Neural cell (in vitro differentiated cells): ENCODE results near the gene KYNU. TPM values are rescaled to one million over a fixed set of nuclear protein-coding genes. Genes with fewer than 3 reads are reported as not detected.

Experiments
- H2AFZ ChIP-seq: fragments of 200-600, 300-800 bp; sonication (generic), shearing (Covaris generic); 2 replicates; pipeline ENCODE4 v1.6.0; 2014; ENCODE audit warnings: low read depth, mild to moderate bottlenecking, antibody characterized with exemption, low read length, moderate library complexity
- H3F3A ChIP-seq: fragments of 200-600 bp; shearing (Covaris generic); 2 replicates; pipeline ENCODE4 v1.6.1; 2016; ENCODE audit warnings: mild to moderate bottlenecking, moderate library complexity, mixed read lengths, antibody characterized with exemption, low read length; ENCODE audit not compliant: insufficient read depth, poor library complexity, severe bottlenecking
- H3K27ac ChIP-seq: fragments of 200-600, 300-800 bp; sonication (generic), shearing (Covaris generic); 2 replicates; pipeline ENCODE4 v1.5.1; 2014; ENCODE audit warnings: mild to moderate bottlenecking, low read length, moderate library complexity
- H3K27me3 ChIP-seq: fragments of 300-800, 200-600 bp; sonication (generic), shearing (Covaris generic); 2 replicates; pipeline ENCODE4 v1.6.0; 2014; ENCODE audit warnings: mild to moderate bottlenecking, low read depth, low read length, moderate library complexity; ENCODE audit not compliant: insufficient read depth
- H3K36me3 ChIP-seq: fragments of 300-800, 200-600 bp; sonication (generic), shearing (Covaris generic); 2 replicates; pipeline ENCODE4 v1.5.1; 2014; ENCODE audit warnings: mild to moderate bottlenecking, antibody characterized with exemption, low read length, moderate library complexity; ENCODE audit not compliant: insufficient read depth
- H3K4me2 ChIP-seq: fragments of 300-800, 200-600 bp; sonication (generic), shearing (Covaris generic); 2 replicates; pipeline ENCODE4 v1.6.0; 2014; ENCODE audit warnings: mild to moderate bottlenecking, low read length
- H3K4me3 ChIP-seq: fragments of 300-800, 200-600 bp; sonication (generic), shearing (Covaris generic); 2 replicates; pipeline ENCODE4 v1.5.1; 2014; ENCODE audit warnings: mild to moderate bottlenecking, low read length, moderate library complexity
- H3K79me2 ChIP-seq: fragments of 200-600 bp; shearing (Covaris generic); replicated peaks from 2 replicates; pipeline ENCODE4 v1.6.0; 2014; ENCODE audit warnings: mild to moderate bottlenecking, low read length, moderate library complexity; ENCODE audit not compliant: insufficient read depth
- H3K9ac ChIP-seq: fragments of 300-800, 200-600 bp; sonication (generic), shearing (Covaris generic); 2 replicates; pipeline ENCODE4 v1.6.1; 2016; ENCODE audit warnings: mild to moderate bottlenecking, low read length, mixed read lengths
- H3K9me2 ChIP-seq: fragments of 200-600 bp; shearing (Covaris generic); 2 replicates; pipeline ENCODE4 v1.6.1; 2016; ENCODE audit warnings: mild to moderate bottlenecking, low read length, mixed read lengths; ENCODE audit not compliant: insufficient read depth
- H3K9me3 ChIP-seq: fragments of 200-600, 300-800 bp; sonication (generic), shearing (Covaris generic); 2 replicates; pipeline ENCODE4 v1.6.1; 2016; ENCODE audit warnings: mild to moderate bottlenecking, mixed run types, low read length, moderate library complexity, mixed read lengths
- H4K20me1 ChIP-seq: fragments of 200-600 bp; shearing (Covaris generic); 2 replicates; pipeline ENCODE4 v1.6.1; 2016; ENCODE audit warnings: mild to moderate bottlenecking, mixed run types; ENCODE audit not compliant: insufficient read depth
- EP300 ChIP-seq: fragments of 450-650 bp; conservative IDR thresholded peaks from 2 replicates; pipeline ENCODE4 v1.6.1; 2014; ENCODE audit warnings: antibody characterized with exemption, mild to moderate bottlenecking, moderate library complexity; ENCODE audit not compliant: poor library complexity, severe bottlenecking
- EZH2 ChIP-seq: fragments of 200-600, 300-800 bp; shearing (Covaris generic), sonication (generic); IDR thresholded peaks from 2 replicates; pipeline ENCODE4 v1.6.1; 2014; ENCODE audit warnings: antibody characterized with exemption, low read length, borderline replicate concordance, mild to moderate bottlenecking; ENCODE audit not compliant: insufficient read depth, poor library complexity, severe bottlenecking
- MXI1 ChIP-seq: fragments of 450-650 bp; conservative IDR thresholded peaks from 2 replicates; pipeline ENCODE4 v1.6.1; 2014; ENCODE audit warnings: antibody characterized with exemption, mild to moderate bottlenecking; ENCODE audit not compliant: poor library complexity, severe bottlenecking
- POLR2AphosphoS5 ChIP-seq: IDR thresholded peaks from 2 replicates; pipeline ENCODE4 v1.6.1; 2012
- RAD21 ChIP-seq: fragments of 450-650 bp; conservative IDR thresholded peaks from 2 replicates; pipeline ENCODE4 v1.6.1; 2014; ENCODE audit warnings: antibody characterized with exemption, mild to moderate bottlenecking, moderate library complexity
- SMC3 ChIP-seq: fragments of 450-650 bp; conservative IDR thresholded peaks from 2 replicates; pipeline ENCODE4 v1.6.1; 2014; ENCODE audit warnings: antibody characterized with exemption, mild to moderate bottlenecking, moderate library complexity; ENCODE audit not compliant: poor library complexity
- TAF1 ChIP-seq: IDR thresholded peaks from 2 replicates; pipeline ENCODE4 v1.6.1; 2012; ENCODE audit warnings: low read depth
- polyA plus RNA-seq: library from polyadenylated mRNA; depleted of rRNA; stranded (reverse); fragments of >200 nt; gene quantifications from 2 replicates; pipeline ENCODE4 v1.2.3, GENCODE V29; 2014
- TF ChIP-seq, protein P1 (sequence below): IDR thresholded peaks from 2 replicates; pipeline ENCODE4 v1.6.1; 2012; ENCODE audit warnings: borderline replicate concordance
- TF ChIP-seq, protein P2 (sequence below): fragments of 450-650 bp; IDR thresholded peaks from 2 replicates; pipeline ENCODE4 v1.5.1; 2014; ENCODE audit warnings: antibody characterized with exemption, mild to moderate bottlenecking, moderate library complexity; ENCODE audit not compliant: poor library complexity, severe bottlenecking

KYNU gene
- polyA plus RNA-seq, 1 donor from 2014 or later, result 0.25 TPM

DNA sequence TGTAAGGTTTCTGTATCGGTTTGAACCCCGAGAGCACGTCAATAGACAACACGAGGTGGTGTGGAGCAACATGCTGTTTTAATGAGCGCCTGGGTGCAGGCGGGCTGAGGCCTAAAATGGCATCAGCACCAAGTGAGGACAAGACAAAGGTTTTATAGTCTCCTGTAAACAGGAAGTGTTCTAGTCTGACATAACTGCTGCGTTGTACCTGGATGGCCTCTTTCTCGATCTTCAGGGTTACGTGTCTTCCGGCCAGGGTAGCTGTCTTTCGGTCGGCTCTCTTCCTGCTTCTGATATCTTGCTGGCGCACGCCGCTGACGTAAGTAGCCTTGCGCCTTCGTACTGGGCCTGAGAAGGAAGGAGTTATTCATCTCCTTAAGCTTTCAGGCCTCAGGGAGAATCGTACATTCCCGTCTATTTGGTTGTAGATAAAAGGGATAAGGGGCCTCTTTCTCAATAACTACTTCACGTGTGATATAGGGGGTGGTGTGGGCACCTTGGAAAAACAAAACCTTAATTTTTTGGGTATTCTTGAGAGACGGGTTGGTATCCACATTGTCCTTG lies 53.5 kb downstream of the KYNU start:
- no peak overlapping the region for H3K4me2 ChIP-seq
- no peaks in the 10 kb centered on the region for H3K79me2 ChIP-seq
- H2AFZ ChIP-seq, result no peak overlapping the region
- H3K4me3 ChIP-seq, result no peak overlapping the region
- H3K27me3 ChIP-seq, result no peaks in the 10 kb centered on the region
- no peak overlapping the region for H3K9ac ChIP-seq
- no peaks in the 10 kb centered on the region for H3K36me3 ChIP-seq
- no peaks in the 10 kb centered on the region for H3K9me2 ChIP-seq
- no peak overlapping the region for H3K27ac ChIP-seq
- H4K20me1 ChIP-seq, result no peaks in the 10 kb centered on the region
- TF ChIP-seq, protein P1, sequence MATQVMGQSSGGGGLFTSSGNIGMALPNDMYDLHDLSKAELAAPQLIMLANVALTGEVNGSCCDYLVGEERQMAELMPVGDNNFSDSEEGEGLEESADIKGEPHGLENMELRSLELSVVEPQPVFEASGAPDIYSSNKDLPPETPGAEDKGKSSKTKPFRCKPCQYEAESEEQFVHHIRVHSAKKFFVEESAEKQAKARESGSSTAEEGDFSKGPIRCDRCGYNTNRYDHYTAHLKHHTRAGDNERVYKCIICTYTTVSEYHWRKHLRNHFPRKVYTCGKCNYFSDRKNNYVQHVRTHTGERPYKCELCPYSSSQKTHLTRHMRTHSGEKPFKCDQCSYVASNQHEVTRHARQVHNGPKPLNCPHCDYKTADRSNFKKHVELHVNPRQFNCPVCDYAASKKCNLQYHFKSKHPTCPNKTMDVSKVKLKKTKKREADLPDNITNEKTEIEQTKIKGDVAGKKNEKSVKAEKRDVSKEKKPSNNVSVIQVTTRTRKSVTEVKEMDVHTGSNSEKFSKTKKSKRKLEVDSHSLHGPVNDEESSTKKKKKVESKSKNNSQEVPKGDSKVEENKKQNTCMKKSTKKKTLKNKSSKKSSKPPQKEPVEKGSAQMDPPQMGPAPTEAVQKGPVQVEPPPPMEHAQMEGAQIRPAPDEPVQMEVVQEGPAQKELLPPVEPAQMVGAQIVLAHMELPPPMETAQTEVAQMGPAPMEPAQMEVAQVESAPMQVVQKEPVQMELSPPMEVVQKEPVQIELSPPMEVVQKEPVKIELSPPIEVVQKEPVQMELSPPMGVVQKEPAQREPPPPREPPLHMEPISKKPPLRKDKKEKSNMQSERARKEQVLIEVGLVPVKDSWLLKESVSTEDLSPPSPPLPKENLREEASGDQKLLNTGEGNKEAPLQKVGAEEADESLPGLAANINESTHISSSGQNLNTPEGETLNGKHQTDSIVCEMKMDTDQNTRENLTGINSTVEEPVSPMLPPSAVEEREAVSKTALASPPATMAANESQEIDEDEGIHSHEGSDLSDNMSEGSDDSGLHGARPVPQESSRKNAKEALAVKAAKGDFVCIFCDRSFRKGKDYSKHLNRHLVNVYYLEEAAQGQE, result no peak
- no peak for TF ChIP-seq TAF1
- TF ChIP-seq SMC3, result no peak
- TF ChIP-seq EZH2, result no peak
- TF ChIP-seq, protein P2, sequence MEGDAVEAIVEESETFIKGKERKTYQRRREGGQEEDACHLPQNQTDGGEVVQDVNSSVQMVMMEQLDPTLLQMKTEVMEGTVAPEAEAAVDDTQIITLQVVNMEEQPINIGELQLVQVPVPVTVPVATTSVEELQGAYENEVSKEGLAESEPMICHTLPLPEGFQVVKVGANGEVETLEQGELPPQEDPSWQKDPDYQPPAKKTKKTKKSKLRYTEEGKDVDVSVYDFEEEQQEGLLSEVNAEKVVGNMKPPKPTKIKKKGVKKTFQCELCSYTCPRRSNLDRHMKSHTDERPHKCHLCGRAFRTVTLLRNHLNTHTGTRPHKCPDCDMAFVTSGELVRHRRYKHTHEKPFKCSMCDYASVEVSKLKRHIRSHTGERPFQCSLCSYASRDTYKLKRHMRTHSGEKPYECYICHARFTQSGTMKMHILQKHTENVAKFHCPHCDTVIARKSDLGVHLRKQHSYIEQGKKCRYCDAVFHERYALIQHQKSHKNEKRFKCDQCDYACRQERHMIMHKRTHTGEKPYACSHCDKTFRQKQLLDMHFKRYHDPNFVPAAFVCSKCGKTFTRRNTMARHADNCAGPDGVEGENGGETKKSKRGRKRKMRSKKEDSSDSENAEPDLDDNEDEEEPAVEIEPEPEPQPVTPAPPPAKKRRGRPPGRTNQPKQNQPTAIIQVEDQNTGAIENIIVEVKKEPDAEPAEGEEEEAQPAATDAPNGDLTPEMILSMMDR, result no peak
- TF ChIP-seq EP300, result no peak
- no peak for TF ChIP-seq MXI1
- no peak for TF ChIP-seq RAD21
- no peaks in the 10 kb centered on the region for H3K9me3 ChIP-seq
- no peaks in the 10 kb centered on the region for H3F3A ChIP-seq

DNA sequence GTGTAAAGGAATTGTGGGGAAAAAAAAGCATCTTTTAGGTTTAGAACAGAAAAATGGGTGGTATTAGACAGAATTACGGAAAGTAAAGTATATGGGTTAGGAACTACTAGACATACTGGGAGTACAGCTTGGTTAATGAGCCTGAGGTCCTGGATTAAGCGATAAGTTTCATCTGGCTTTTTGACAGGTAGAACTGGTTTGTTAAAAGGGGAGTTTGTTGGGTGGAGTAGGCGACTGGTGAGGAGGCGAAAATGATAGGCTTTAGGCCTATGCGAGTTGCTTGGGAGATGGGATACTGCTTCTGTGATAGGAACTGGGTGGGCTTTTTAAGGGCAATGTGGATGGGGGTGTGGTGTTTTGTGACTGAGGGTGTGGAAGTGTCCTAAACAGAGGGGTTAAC lies 56.5 kb downstream of the KYNU start:
- no peaks in the 10 kb centered on the region for H3K36me3 ChIP-seq
- no peak overlapping the region for H3K4me3 ChIP-seq
- H3K27me3 ChIP-seq, result no peaks in the 10 kb centered on the region
- H3K4me2 ChIP-seq, result no peak overlapping the region
- H4K20me1 ChIP-seq, result no peaks in the 10 kb centered on the region
- H3K9me2 ChIP-seq, result no peaks in the 10 kb centered on the region
- TF ChIP-seq EP300 (no peak), EZH2 (no peak), TAF1 (no peak), POLR2AphosphoS5 (no peak), RAD21 (no peak), MXI1 (no peak), SMC3 (no peak)
- TF ChIP-seq, protein P1, result no peak
- TF ChIP-seq, protein P2, result no peak
- H3K9me3 ChIP-seq, result no peaks in the 10 kb centered on the region
- no peaks in the 10 kb centered on the region for H3K79me2 ChIP-seq
- H3K27ac ChIP-seq, result no peak overlapping the region
- H3F3A ChIP-seq, result no peaks in the 10 kb centered on the region
- no peak overlapping the region for H2AFZ ChIP-seq
- no peak overlapping the region for H3K9ac ChIP-seq
